ENCODE results near the gene ANKHD1.

GRCh38 chr5:140362875-140363630, 38.6 kb upstream of the ANKHD1 start:
- no peak for TF ChIP-seq POLR2AphosphoS5 (IDR thresholded peaks at IDR 0.05)
- peak; percentile 70 to 82 (median 81) for TF ChIP-seq CTCF (IDR thresholded peaks at IDR 0.05)

Data from breast epithelium (tissue), 3 donors.